Measurements from ENCODE around the gene PHEX. TPM values are rescaled to one million over a fixed set of nuclear protein-coding genes. Genes with fewer than 3 reads are reported as not detected.

The PHEX gene
- total RNA-seq, 3 donors from 2014 or later = 0.16 to 5.6 (median 2.5) TPM

- no peak overlapping the region for H3K4me3 ChIP-seq
- no peak for DNase-seq (ENCODE audit: low spot score in 2 of 2)
- TF ChIP-seq POLR2AphosphoS5 (IDR thresholded peaks at IDR 0.05) (no peak), POLR2A (IDR thresholded peaks at IDR 0.05) (no peak), CTCF (IDR thresholded peaks at IDR 0.05) (no peak)
Observed at GRCh38 chrX:22163326-22163725, 131.2 kb downstream of the PHEX start.

GRCh38 chrX:22164770-22165388, 132.8 kb downstream of the PHEX start:
- Histone ChIP-seq H3K4me3 (no peak overlapping the region), H3K27ac (no peak overlapping the region), H3K27me3 (peaks cover 0 to 7% of the 10 kb centered on the region in 2 donors), H3K36me3 (no peaks in the 10 kb centered on the region), H3K9me3 (no peaks in the 10 kb centered on the region), H3K4me1 (no peaks in the 10 kb centered on the region)
- no peak for TF ChIP-seq CTCF (IDR thresholded peaks at IDR 0.05)
- no peak for TF ChIP-seq POLR2AphosphoS5 (IDR thresholded peaks at IDR 0.05)
- no peak for TF ChIP-seq POLR2A (IDR thresholded peaks at IDR 0.05)
- intact Hi-C loops (cut with DNase I; ENCODE audit: low total_unique reads) = no loop called here
- DNase-seq (ENCODE audit: low spot score in 2 of 2) = no peak

More at GRCh38 chrX:22163326-22163725, 131.2 kb downstream of the PHEX start:
- Histone ChIP-seq H3K27me3 (peaks cover 0 to 4% of the 10 kb centered on the region in 2 donors), H3K27ac (no peak overlapping the region), H3K9me3 (no peaks in the 10 kb centered on the region), H3K36me3 (no peaks in the 10 kb centered on the region), H3K4me1 (no peaks in the 10 kb centered on the region)
- intact Hi-C loops (cut with DNase I; ENCODE audit: low total_unique reads) = no loop called here

GRCh38 chrX:22165732-22166457, 133.8 kb downstream of the PHEX start:
- Histone ChIP-seq H3K4me1 (no peaks in the 10 kb centered on the region), H3K36me3 (no peaks in the 10 kb centered on the region), H3K4me3 (no peak overlapping the region), H3K27me3 (peaks cover 0 to 3% of the 10 kb centered on the region in 2 donors), H3K9me3 (no peaks in the 10 kb centered on the region), H3K27ac (no peak overlapping the region)
- no peak for DNase-seq (ENCODE audit: low spot score in 2 of 2)
- TF ChIP-seq CTCF (IDR thresholded peaks at IDR 0.05) (no peak), POLR2A (IDR thresholded peaks at IDR 0.05) (no peak), POLR2AphosphoS5 (IDR thresholded peaks at IDR 0.05) (no peak)
- intact Hi-C loops (cut with DNase I; ENCODE audit: low total_unique reads) = no loop called here

GRCh38 chrX:22171287-22172060, 139.3 kb downstream of the PHEX start:
- TF ChIP-seq POLR2A (IDR thresholded peaks at IDR 0.05) (no peak), CTCF (IDR thresholded peaks at IDR 0.05) (no peak), POLR2AphosphoS5 (IDR thresholded peaks at IDR 0.05) (no peak)
- intact Hi-C loops (cut with DNase I; ENCODE audit: low total_unique reads) = no loop called here
- H3K4me1 ChIP-seq = no peaks in the 10 kb centered on the region
- no peaks in the 10 kb centered on the region for H3K36me3 ChIP-seq
- H3K27ac ChIP-seq = no peak overlapping the region
- no peak overlapping the region for H3K4me3 ChIP-seq
- no peak for DNase-seq (ENCODE audit: low spot score in 2 of 2)
- H3K27me3 ChIP-seq = peaks cover 0 to 13% of the 10 kb centered on the region in 2 donors
- H3K9me3 ChIP-seq = no peaks in the 10 kb centered on the region
